A673 (cell line): ENCODE data around the gene ALDH1A3. TPM values are rescaled to one million over a fixed set of nuclear protein-coding genes. Genes with fewer than 3 reads are reported as not detected.

Source experiments
- BruUV-seq: library from RNA; stranded (reverse); fragments of 400-500 nt; replicated peaks from 2 replicates; lab custom pipeline; 2021; lab: Mats Ljungman, UMichigan
- CTCF ChIA-PET: fragments of 300-600 bp; sonication (Branson Sonifier 250); formaldehyde crosslinking; loops from one replicate; lab custom pipeline; 2022; ENCODE audit warnings: antibody characterized with exemption; lab: Charles Lee
- POLR2A ChIA-PET: fragments of 300-600 bp; sonication (Branson Sonifier 250); formaldehyde crosslinking; loops from one replicate; lab custom pipeline; 2022; ENCODE audit warnings: antibody characterized with exemption; ENCODE audit not compliant: low non-redundant PET; lab: Charles Lee
- DNase-seq: peaks from one replicate; pipeline ENCODE4 v3.0.0-alpha.2; 2015; ENCODE audit warnings: low spot score
- H3K27ac ChIP-seq: fragments of 200-600 bp; sonication (generic); 2 replicates; pipeline ENCODE4 v1.5.1; 2016; ENCODE audit warnings: mixed run types, low read depth, mild to moderate bottlenecking, mixed read lengths, antibody characterized with exemption, low read length; ENCODE audit not compliant: poor library complexity, severe bottlenecking
- H3K27me3 ChIP-seq: fragments of 200-600 bp; sonication (generic); replicated peaks from 2 replicates; pipeline ENCODE4 v1.6.1; 2017; ENCODE audit warnings: mixed run types, low read depth, mild to moderate bottlenecking, mixed read lengths, antibody characterized with exemption, low read length; ENCODE audit not compliant: insufficient read depth, poor library complexity
- H3K36me3 ChIP-seq: fragments of 200-600 bp; sonication (generic); 2 replicates; pipeline ENCODE4 v1.6.1; 2016; ENCODE audit warnings: mixed run types, mild to moderate bottlenecking, mixed read lengths, antibody characterized with exemption, low read length; ENCODE audit not compliant: insufficient read depth, poor library complexity, severe bottlenecking
- H3K4me1 ChIP-seq: fragments of 200-600 bp; sonication (generic); 2 replicates; pipeline ENCODE4 v1.6.1; 2017; ENCODE audit warnings: mixed run types, mild to moderate bottlenecking, mixed read lengths, antibody characterized with exemption, low read length; ENCODE audit not compliant: insufficient read depth, poor library complexity, severe bottlenecking
- H3K4me3 ChIP-seq: fragments of 200-600 bp; sonication (generic); 2 replicates; pipeline ENCODE4 v1.5.1; 2016; ENCODE audit warnings: low read depth, mixed run types, mild to moderate bottlenecking, mixed read lengths, low read length; ENCODE audit not compliant: poor library complexity, severe bottlenecking
- H3K9me3 ChIP-seq: fragments of 200-600 bp; sonication (generic); 2 replicates; pipeline ENCODE4 v1.6.1; 2016; ENCODE audit warnings: mixed run types, low read depth, mild to moderate bottlenecking, mixed read lengths, antibody characterized with exemption, low read length; ENCODE audit not compliant: poor library complexity, severe bottlenecking
- EZH2 ChIP-seq: fragments of 200-600 bp; sonication (generic); IDR thresholded peaks from 2 replicates; pipeline ENCODE4 v1.6.1; 2017; ENCODE audit warnings: borderline replicate concordance, low read depth, mild to moderate bottlenecking, mixed read lengths, antibody characterized with exemption, low read length; ENCODE audit not compliant: poor library complexity, severe bottlenecking
- intact Hi-C: fragments of 100-400 bp; cut with micrococcal nuclease; formaldehyde crosslinking; loops from one replicate; pipeline ENCODE4 v1.10.0; 2022; ENCODE audit not compliant: unreplicated experiment
- total RNA-seq: library from RNA; stranded (reverse); gene quantifications from 2 replicates; pipeline ENCODE4 v1.2.3, GENCODE V29; 2021
- TF ChIP-seq, protein P1 (sequence below): fragments of 300-800, 200-600 bp; sonication (generic); conservative IDR thresholded peaks from 2 replicates; pipeline ENCODE4 v1.5.1; 2017; ENCODE audit warnings: low read depth, mild to moderate bottlenecking, antibody characterized with exemption, low read length, moderate library complexity, mixed read lengths

ALDH1A3 gene
- total RNA-seq, 1 experiment from 2014 or later = 0.19 TPM

DNA sequence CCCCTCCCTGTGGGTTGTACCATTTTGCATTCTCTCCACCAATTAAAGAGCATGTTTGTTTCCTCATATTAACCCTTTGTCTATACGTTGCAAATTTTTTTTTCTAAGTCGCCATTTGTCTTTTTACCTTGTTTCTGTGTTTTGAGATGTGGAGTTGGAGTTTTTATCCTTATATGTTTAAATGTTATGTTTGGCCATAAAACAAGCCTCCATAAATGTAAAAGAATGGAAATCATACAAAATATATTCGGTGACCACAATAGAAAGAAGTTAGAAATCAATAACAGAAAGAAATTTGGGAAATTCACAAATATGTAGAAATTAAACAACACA is 68.8 kb downstream of the ALDH1A3 start:
- CTCF ChIA-PET = no interaction called here
- Histone ChIP-seq H3K4me3 (no peak overlapping the region), H3K4me1 (peaks cover 1% of the 10 kb centered on the region), H3K36me3 (no peaks in the 10 kb centered on the region), H3K9me3 (no peaks in the 10 kb centered on the region), H3K27me3 (no peaks in the 10 kb centered on the region), H3K27ac (no peak overlapping the region)
- POLR2A ChIA-PET = no interaction called here
- no peak for DNase-seq
- no peak for TF ChIP-seq EZH2
- TF ChIP-seq, protein P1, sequence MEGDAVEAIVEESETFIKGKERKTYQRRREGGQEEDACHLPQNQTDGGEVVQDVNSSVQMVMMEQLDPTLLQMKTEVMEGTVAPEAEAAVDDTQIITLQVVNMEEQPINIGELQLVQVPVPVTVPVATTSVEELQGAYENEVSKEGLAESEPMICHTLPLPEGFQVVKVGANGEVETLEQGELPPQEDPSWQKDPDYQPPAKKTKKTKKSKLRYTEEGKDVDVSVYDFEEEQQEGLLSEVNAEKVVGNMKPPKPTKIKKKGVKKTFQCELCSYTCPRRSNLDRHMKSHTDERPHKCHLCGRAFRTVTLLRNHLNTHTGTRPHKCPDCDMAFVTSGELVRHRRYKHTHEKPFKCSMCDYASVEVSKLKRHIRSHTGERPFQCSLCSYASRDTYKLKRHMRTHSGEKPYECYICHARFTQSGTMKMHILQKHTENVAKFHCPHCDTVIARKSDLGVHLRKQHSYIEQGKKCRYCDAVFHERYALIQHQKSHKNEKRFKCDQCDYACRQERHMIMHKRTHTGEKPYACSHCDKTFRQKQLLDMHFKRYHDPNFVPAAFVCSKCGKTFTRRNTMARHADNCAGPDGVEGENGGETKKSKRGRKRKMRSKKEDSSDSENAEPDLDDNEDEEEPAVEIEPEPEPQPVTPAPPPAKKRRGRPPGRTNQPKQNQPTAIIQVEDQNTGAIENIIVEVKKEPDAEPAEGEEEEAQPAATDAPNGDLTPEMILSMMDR = no peak
- intact Hi-C loops = no loop called here
- no TSS peak for BruUV-seq

DNA sequence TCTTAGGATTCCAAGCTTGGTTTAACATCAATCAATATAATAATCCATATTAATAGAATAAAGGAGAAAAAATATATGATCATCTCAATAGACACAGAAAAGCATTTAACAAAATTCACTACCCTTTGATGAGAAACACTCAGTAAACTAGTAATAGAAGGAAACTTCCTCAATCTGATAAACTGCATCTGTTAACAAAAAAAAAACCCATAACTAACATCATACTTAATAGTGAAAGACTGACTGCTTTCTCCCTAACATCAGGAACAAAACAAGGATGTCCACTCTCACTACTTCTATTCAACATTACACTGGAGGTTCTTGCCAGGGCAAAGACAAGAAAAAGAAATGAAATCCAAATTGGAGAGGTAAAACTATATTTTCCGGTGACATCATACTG is 70.1 kb downstream of the ALDH1A3 start:
- ChIA-PET POLR2A (no interaction called here), CTCF (no interaction called here)
- intact Hi-C loops = no loop called here
- TF ChIP-seq EZH2 = no peak
- TF ChIP-seq, protein P1 = no peak
- BruUV-seq = no TSS peak
- Histone ChIP-seq H3K4me1 (no peaks in the 10 kb centered on the region), H3K36me3 (no peaks in the 10 kb centered on the region), H3K27me3 (no peaks in the 10 kb centered on the region), H3K9me3 (no peaks in the 10 kb centered on the region), H3K27ac (no peak overlapping the region), H3K4me3 (no peak overlapping the region)
- DNase-seq = no peak

DNA sequence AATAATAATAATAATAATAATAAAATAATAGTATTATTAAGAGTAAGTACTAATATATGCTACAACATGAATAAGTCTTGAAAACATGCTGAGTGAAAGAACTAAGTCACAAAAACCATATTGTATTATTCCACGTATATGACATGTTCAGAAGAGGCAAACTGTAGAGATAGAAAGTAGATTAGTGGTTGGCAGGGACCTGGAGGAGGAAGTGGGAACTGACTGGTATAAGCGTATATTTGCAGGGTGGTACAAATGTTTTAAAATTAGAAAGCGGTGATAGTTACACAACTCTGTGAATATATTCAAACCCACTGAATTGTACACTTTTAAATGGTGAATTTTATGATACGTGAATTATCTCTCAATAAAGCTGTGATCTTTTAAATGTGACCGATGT is 72.3 kb downstream of the ALDH1A3 start:
- Histone ChIP-seq H3K27me3 (no peaks in the 10 kb centered on the region), H3K4me3 (no peak overlapping the region), H3K9me3 (no peaks in the 10 kb centered on the region), H3K4me1 (no peaks in the 10 kb centered on the region), H3K36me3 (no peaks in the 10 kb centered on the region), H3K27ac (no peak overlapping the region)
- DNase-seq = no peak
- no TSS peak for BruUV-seq
- ChIA-PET CTCF (no interaction called here), POLR2A (no interaction called here)
- TF ChIP-seq, protein P1 = no peak
- TF ChIP-seq EZH2 = no peak
- intact Hi-C loops = no loop called here
